Heart right ventricle (tissue), 16 donors: ENCODE measurements around the gene ROBO3. TPM values are rescaled to one million over a fixed set of nuclear protein-coding genes. Genes with fewer than 3 reads are reported as not detected.

Experiments used
- ATAC-seq, 8 donors: fragments of 200-7000 bp; cut with Tn5 transposase; one replicate each; pipeline ENCODE4 v1.9.1; 2020; ENCODE audit warnings: mild to moderate bottlenecking in 8 of 8, moderate library complexity in 8 of 8, moderate number of reproducible peaks in 1 of 8
- DNase-seq, 2 donors: peaks; one replicate each; pipeline ENCODE4 v3.0.0-alpha.2; 2020
- H3K27ac ChIP-seq, 10 donors: fragments of 200-600 bp; sonication (generic) in 2 of 10; one replicate each; pipeline versions ENCODE4 v1.5.0 to v1.8.0; 2020 to 2022; ENCODE audit warnings: mild to moderate bottlenecking in 3 of 10
- H3K27me3 ChIP-seq, 7 donors: fragments of 200-600 bp; one replicate each; pipeline ENCODE4 v1.8.0; 2021 to 2022; ENCODE audit warnings: mild to moderate bottlenecking in 2 of 7
- H3K36me3 ChIP-seq, 9 donors: fragments of 200-600 bp; sonication (generic) in 1 of 9; one replicate each; pipeline versions ENCODE4 v1.5.0 to v1.8.0; 2020 to 2022; ENCODE audit warnings: mild to moderate bottlenecking in 2 of 9
- H3K4me1 ChIP-seq, 9 donors: fragments of 200-600 bp; sonication (generic) in 1 of 9; one replicate each; pipeline versions ENCODE4 v1.5.0 to v1.8.0; 2020 to 2022; ENCODE audit warnings: mild to moderate bottlenecking in 4 of 9
- H3K4me3 ChIP-seq, 10 donors: fragments of 200-600 bp; sonication (generic) in 2 of 10; one replicate each; pipeline versions ENCODE4 v1.5.0 to v1.8.0; 2020 to 2022; ENCODE audit warnings: mild to moderate bottlenecking in 7 of 10, moderate library complexity in 2 of 10
- H3K9me3 ChIP-seq, 11 donors: fragments of 200-600 bp in 10 of 11; sonication (generic) in 2 of 11; one replicate each; pipeline versions ENCODE4 v1.5.0 to v1.8.0; 2013 to 2022; ENCODE audit warnings: mild to moderate bottlenecking in 2 of 11, control low read depth in 1 of 11, moderate library complexity in 1 of 11
- CTCF ChIP-seq, 9 donors: fragments of 200-600 bp; sonication (generic) in 2 of 9; IDR thresholded peaks; one replicate each; pipeline versions ENCODE4 v1.5.0 to v1.8.0; 2021 to 2022; ENCODE audit warnings: antibody characterized with exemption in 9 of 9, mild to moderate bottlenecking in 5 of 9, moderate library complexity in 1 of 9
- WGBS, 2 donors: extraction: QIAGEN DNeasy Blood & Tissue Kit; methylation state at CpG; one replicate each; pipeline ENCODE4 v1.1.7; 2013; ENCODE audit warnings: inconsistent platforms in 1 of 2; 5-methylcytosine and 5-hydroxymethylcytosine counted together
- intact Hi-C, 10 donors: fragments of 100-400 bp; cut with DNase I; formaldehyde crosslinking; loops; one replicate each; pipeline versions ENCODE4 v1.11.1 to v1.14.2; 2022
- polyA plus RNA-seq, 2 donors: library from polyadenylated mRNA; stranded (reverse); fragments of 200-250 nt; gene quantifications; one replicate each; pipeline ENCODE4 v1.2.3, GENCODE V29; 2013
- total RNA-seq, 10 donors: library from RNA; stranded (reverse); fragmentation: NEBNext Ultra II Directional in 3 of 10; extraction: Animal tissue kit (Norgen Biotek cat#: 25700) in 3 of 10; gene quantifications; one replicate each; pipeline versions ENCODE4 v1.2.1 to v1.2.4, GENCODE V29; 2021 to 2023
- donor health status: Arrhythmogenic right ventricular cardiomyopathy.
- donor health status: ischemic (EF 13 %, LVEDD 7.1; RV severe dilation, severe dysfunction).
- donor health status: healthy with polysubstance abuse.
- donor health status: DM: no; HTN: yes; CAD: no.
- donor health status: DM: no; HTN: no; CAD: no.
- donor health status: ischemic (EF 25% LVEDD 6.9; RV normal size, moderate dysfunction).
- donor health status: ischemic (EF 25% LVEDD 5.7; RV mildly dilated, moderate dysfunction).
- donor health status: healthy.
- donor health status: DM: yes; HTN: yes; CAD: no.
- donor health status: Ischemic cardiomyopathy.
- donor health status: ischemic (EF 35%, LVEDD 5.7; RV mildly dilated, moderate dysfunction).
- donor health status: nonischemic (EF 11% LVEDD 7.7; RV severe dilation, severe dysfunction).
- donor health status: DM: yes; HTN: yes; CAD: no.
- donor health status: PGD.
- donor health status: ischemic (EF 29% LVEDD 5.4; RV normal size, mild dysfunction).
- donor health status: nonischemic (EF 23%, LVEDD 6.1; RV moderate dilation, normal function).

The ROBO3 gene
- total and polyA plus RNA-seq, 12 donors: 1.5 to 19.8 (median 4.1) TPM

- 59 to 62% methylated on average over 5 of the region's 5 CpGs for WGBS, 2 donors
Measured at GRCh38 chr11:124884869-124885479, 19.7 kb downstream of the ROBO3 start.

GRCh38 chr11:124886476-124886875 lies 21.2 kb downstream of the ROBO3 start:
- no peak for ATAC-seq
- 91% methylated on average over 11 of the region's 11 CpGs for WGBS, 2 donors
- Histone ChIP-seq H3K4me1 (peaks cover 3 to 73% (median 29%) of the 10 kb centered on the region in 9 donors), H3K36me3 (peaks cover 0 to 62% (median 0%) of the 10 kb centered on the region in 9 donors), H3K27me3 (peaks cover 0 to 8% (median 0%) of the 10 kb centered on the region in 7 donors), H3K27ac (no peak overlapping the region), H3K9me3 (no peaks in the 10 kb centered on the region), H3K4me3 (no peak overlapping the region)
- no peak for DNase-seq
- intact Hi-C loops: no loop called here
- no peak for TF ChIP-seq CTCF (IDR thresholded peaks at IDR 0.05)

More at GRCh38 chr11:124884869-124885479, 19.7 kb downstream of the ROBO3 start:
- no peak for TF ChIP-seq CTCF (IDR thresholded peaks at IDR 0.05)
- peak overlapping the region in 2 of 10 donors; percentile 4 to 30 for H3K27ac ChIP-seq
- H3K27me3 ChIP-seq: peaks cover 0 to 10% (median 0%) of the 10 kb centered on the region in 7 donors
- peaks cover 0 to 49% (median 0%) of the 10 kb centered on the region in 9 donors for H3K36me3 ChIP-seq
- no peaks in the 10 kb centered on the region for H3K9me3 ChIP-seq
- DNase-seq (no peak), ATAC-seq (peak in 1 of 8 donors; percentile 6)
- H3K4me3 ChIP-seq: no peak overlapping the region
- peaks cover 0 to 63% (median 18%) of the 10 kb centered on the region in 9 donors for H3K4me1 ChIP-seq
- intact Hi-C loops: no loop called here

GRCh38 chr11:124886978-124887666 lies 21.9 kb downstream of the ROBO3 start:
- intact Hi-C loops: no loop called here
- H3K27ac ChIP-seq: peak overlapping the region in 1 of 10 donors; percentile 11
- no peaks in the 10 kb centered on the region for H3K9me3 ChIP-seq
- peaks cover 0 to 8% (median 0%) of the 10 kb centered on the region in 7 donors for H3K27me3 ChIP-seq
- no peak for TF ChIP-seq CTCF (IDR thresholded peaks at IDR 0.05)
- no peak overlapping the region for H3K4me3 ChIP-seq
- ATAC-seq (no peak), DNase-seq (no peak)
- H3K4me1 ChIP-seq: peaks cover 3 to 75% (median 33%) of the 10 kb centered on the region in 9 donors
- WGBS, 2 donors: 85 to 90% methylated on average over 12 of the region's 12 CpGs
- peaks cover 0 to 66% (median 0%) of the 10 kb centered on the region in 9 donors for H3K36me3 ChIP-seq

- H3K4me1 ChIP-seq: peaks cover 3 to 75% (median 34%) of the 10 kb centered on the region in 9 donors
Measured at GRCh38 chr11:124887667-124888013, 22.4 kb downstream of the ROBO3 start.

More at GRCh38 chr11:124887667-124888013, 22.4 kb downstream of the ROBO3 start:
- 89 to 91% methylated on average over 3 of the region's 3 CpGs for WGBS, 2 donors
- H3K36me3 ChIP-seq: peaks cover 0 to 70% (median 0%) of the 10 kb centered on the region in 9 donors
- intact Hi-C loops: no loop called here
- peaks cover 0 to 8% (median 0%) of the 10 kb centered on the region in 7 donors for H3K27me3 ChIP-seq
- peak overlapping the region in 1 of 10 donors; percentile 11 for H3K27ac ChIP-seq
- H3K9me3 ChIP-seq: no peaks in the 10 kb centered on the region
- H3K4me3 ChIP-seq: no peak overlapping the region
- no peak for TF ChIP-seq CTCF (IDR thresholded peaks at IDR 0.05)
- DNase-seq: no peak
- ATAC-seq: no peak
